Activated CD4-positive, alpha-beta T cell treated with anti-CD3 and anti-CD28 coated beads for 36 hours (primary cell): ENCODE results near the gene UBLCP1. TPM values are rescaled to one million over a fixed set of nuclear protein-coding genes. Genes with fewer than 3 reads are reported as not detected.
A peak's percentile ranks its signal among the peaks of the same experiment; 100 is the strongest.

Source experiments
- ATAC-seq: fragments of 200-7000 bp; cut with Tn5 transposase; one replicate; pipeline ENCODE4 v1.10.0; 2021; ENCODE audit warnings: mild to moderate bottlenecking, moderate library complexity
- CTCF ChIA-PET: fragments of 350-600 bp; sonication (Branson Sonifier 250); formaldehyde crosslinking; loops from one replicate; lab custom pipeline; 2021; ENCODE audit warnings: antibody characterized with exemption; lab: Charles Lee
- POLR2A ChIA-PET: fragments of 350-600 bp; sonication (Branson Sonifier 250); formaldehyde crosslinking; loops from one replicate; lab custom pipeline; 2021; ENCODE audit warnings: antibody characterized with exemption, inconsistent platforms; lab: Charles Lee
- DNase-seq: peaks from one replicate; pipeline ENCODE4 v3.0.0-alpha.2; 2020
- H3K27ac Mint-ChIP-seq: one replicate; pipeline ENCODE4 v1.8.0; 2021; ENCODE audit warnings: mixed read lengths
- H3K27me3 Mint-ChIP-seq: one replicate; pipeline ENCODE4 v1.8.0; 2021; ENCODE audit warnings: mixed read lengths
- H3K36me3 Mint-ChIP-seq: one replicate; pipeline ENCODE4 v1.8.0; 2021; ENCODE audit warnings: low read depth, mixed read lengths
- H3K4me1 Mint-ChIP-seq: one replicate; pipeline ENCODE4 v1.8.0; 2021; ENCODE audit warnings: mixed read lengths
- H3K4me3 Mint-ChIP-seq: one replicate; pipeline ENCODE4 v1.8.0; 2021; ENCODE audit warnings: mild to moderate bottlenecking, moderate library complexity, mixed read lengths
- H3K9me3 Mint-ChIP-seq: one replicate; pipeline ENCODE4 v1.8.0; 2021; ENCODE audit warnings: low read depth, mixed read lengths
- intact Hi-C, 2 experiments: fragments of 100-400 bp; cut with DNase I in 1 of 2; cut with micrococcal nuclease in 1 of 2; formaldehyde crosslinking; loops; one replicate each; pipeline versions ENCODE4 v1.14.2 to v1.15.1; 2022 to 2024; cut with DNase I, micrococcal nuclease
- total RNA-seq, 2 experiments: library from RNA; stranded (reverse); gene quantifications; one replicate each; pipeline ENCODE4 v1.2.3, GENCODE V29; 2021

The UBLCP1 gene
- 10 to 100 TPM; 26.0 to 31.0 TPM for total RNA-seq

GRCh38 chr5:159262859-159263568, at the start of gene UBLCP1:
Gene UBLCP1, plus strand, starts transcription at chr5:159263290. Its CDS starts 5,626 bp downstream, at chr5:159268916.
- ATAC-seq (peak; percentile 92), DNase-seq (peak; percentile 85)
- Mint-ChIP-seq H3K4me3 (peak within 1 kb of the TSS; percentile 89), H3K27me3 (no peaks in the 10 kb centered on the region), H3K36me3 (peaks cover 30% of the 10 kb centered on the region), H3K9me3 (peaks cover 4% of the 10 kb centered on the region), H3K27ac (peak within 1 kb of the TSS; percentile 100), H3K4me1 (peaks cover 49% of the 10 kb centered on the region)
- intact Hi-C loops, result loop anchor here (1.0 to 10.0 kb wide), 13 partner anchors 22 to 1658 kb away; partner anchors contain the start of genes PTTG1 (in 1 of the 2), PWWP2A (in 1 of the 2), RNF145 (in 1 of the 2) and TTC1 (in 1 of the 2)
- ChIA-PET CTCF (interaction anchor here (0.7 to 1.7 kb wide), 8 partner anchors 14 to 345 kb away, joined by 3 to 6 read pairs (median 4); no protein-coding TSS in a partner anchor), POLR2A (interaction anchor here (0.9 kb wide), 1 partner anchor 56 kb away, joined by 3 read pairs; no protein-coding TSS in a partner anchor)

- intact Hi-C loops, result no loop called here
- Mint-ChIP-seq H3K9me3 (no peaks in the 10 kb centered on the region), H3K4me3 (no peak overlapping the region), H3K27ac (no peak overlapping the region), H3K4me1 (peaks cover 41% of the 10 kb centered on the region), H3K36me3 (peaks cover 1% of the 10 kb centered on the region), H3K27me3 (no peaks in the 10 kb centered on the region)
- ChIA-PET CTCF (interaction anchor here (0.8 to 3.9 kb wide), 7 partner anchors 15 to 102 kb away, joined by 3 to 15 read pairs (median 4); no protein-coding TSS in a partner anchor), POLR2A (no interaction called here)
- ATAC-seq (no peak), DNase-seq (no peak)
Observed at GRCh38 chr5:159214486-159215271, 48.4 kb upstream of the UBLCP1 start.

GRCh38 chr5:159215886-159216285, 47.2 kb upstream of the UBLCP1 start:
- H3K9me3 Mint-ChIP-seq, result no peaks in the 10 kb centered on the region
- peaks cover 1% of the 10 kb centered on the region for H3K36me3 Mint-ChIP-seq
- ChIA-PET POLR2A (no interaction called here), CTCF (interaction anchor here (1.0 to 3.9 kb wide), 2 partner anchors 12 to 59 kb away, joined by 3 to 15 read pairs; no protein-coding TSS in a partner anchor)
- H3K4me3 Mint-ChIP-seq, result no peak overlapping the region
- H3K27ac Mint-ChIP-seq, result no peak overlapping the region
- peaks cover 31% of the 10 kb centered on the region for H3K4me1 Mint-ChIP-seq
- H3K27me3 Mint-ChIP-seq, result no peaks in the 10 kb centered on the region
- no peak for DNase-seq
- intact Hi-C loops, result no loop called here
- ATAC-seq, result peak; percentile 55

- H3K4me3 Mint-ChIP-seq, result no peak overlapping the region
Observed at GRCh38 chr5:159216454-159216853, 46.6 kb upstream of the UBLCP1 start.

GRCh38 chr5:159217236-159217635, 45.9 kb upstream of the UBLCP1 start:
- Mint-ChIP-seq H3K27ac (no peak overlapping the region), H3K4me3 (no peak overlapping the region), H3K9me3 (no peaks in the 10 kb centered on the region), H3K4me1 (peaks cover 20% of the 10 kb centered on the region), H3K27me3 (no peaks in the 10 kb centered on the region), H3K36me3 (peaks cover 1% of the 10 kb centered on the region)
- ChIA-PET CTCF (interaction anchor here (1.1 kb wide), 1 partner anchor 24 kb away, joined by 3 read pairs; no protein-coding TSS in a partner anchor), POLR2A (no interaction called here)
- intact Hi-C loops, result no loop called here
- ATAC-seq (no peak), DNase-seq (no peak)

More at GRCh38 chr5:159216454-159216853, 46.6 kb upstream of the UBLCP1 start:
- DNase-seq (no peak), ATAC-seq (peak; percentile 63)
- H3K4me1 Mint-ChIP-seq, result peaks cover 28% of the 10 kb centered on the region
- intact Hi-C loops, result no loop called here
- no peaks in the 10 kb centered on the region for H3K9me3 Mint-ChIP-seq
- H3K27ac Mint-ChIP-seq, result no peak overlapping the region
- CTCF ChIA-PET, result interaction anchor here (0.5 to 3.9 kb wide), 4 partner anchors 11 to 169 kb away, joined by 3 to 15 read pairs (median 3); no protein-coding TSS in a partner anchor
- H3K36me3 Mint-ChIP-seq, result peaks cover 1% of the 10 kb centered on the region
- no peaks in the 10 kb centered on the region for H3K27me3 Mint-ChIP-seq
- POLR2A ChIA-PET, result no interaction called here

GRCh38 chr5:159218595-159219023, 44.5 kb upstream of the UBLCP1 start:
- POLR2A ChIA-PET, result no interaction called here
- Mint-ChIP-seq H3K27me3 (no peaks in the 10 kb centered on the region), H3K4me3 (no peak overlapping the region), H3K36me3 (peaks cover 1% of the 10 kb centered on the region), H3K9me3 (no peaks in the 10 kb centered on the region), H3K4me1 (peaks cover 18% of the 10 kb centered on the region), H3K27ac (no peak overlapping the region)
- ATAC-seq (no peak), DNase-seq (no peak)
- CTCF ChIA-PET, result no interaction called here
- intact Hi-C loops, result no loop called here

GRCh38 chr5:159220206-159220605, 42.9 kb upstream of the UBLCP1 start:
- Mint-ChIP-seq H3K27me3 (no peaks in the 10 kb centered on the region), H3K4me1 (peaks cover 16% of the 10 kb centered on the region), H3K9me3 (no peaks in the 10 kb centered on the region), H3K4me3 (no peak overlapping the region), H3K27ac (no peak overlapping the region), H3K36me3 (peaks cover 1% of the 10 kb centered on the region)
- ATAC-seq (no peak), DNase-seq (no peak)
- intact Hi-C loops, result loop anchor here in 1 of 2 experiments (2.0 kb wide), 1 partner anchor 19 kb away; no protein-coding TSS in a partner anchor
- ChIA-PET POLR2A (interaction anchor here (0.7 to 1.0 kb wide), 2 partner anchors 9 to 12 kb away, joined by 4 to 9 read pairs; no protein-coding TSS in a partner anchor), CTCF (interaction anchor here (0.5 kb wide), 1 partner anchor 631 kb away, joined by 3 read pairs; no protein-coding TSS in a partner anchor)

GRCh38 chr5:159223469-159223868, 39.6 kb upstream of the UBLCP1 start:
- DNase-seq, result no peak
- Mint-ChIP-seq H3K27ac (no peak overlapping the region), H3K36me3 (no peaks in the 10 kb centered on the region), H3K4me3 (no peak overlapping the region), H3K27me3 (no peaks in the 10 kb centered on the region), H3K9me3 (no peaks in the 10 kb centered on the region), H3K4me1 (no peaks in the 10 kb centered on the region)
- POLR2A ChIA-PET, result no interaction called here
- intact Hi-C loops, result no loop called here
- CTCF ChIA-PET, result interaction anchor here (1.0 kb wide), 1 partner anchor 66 kb away, joined by 4 read pairs; no protein-coding TSS in a partner anchor
- no peak for ATAC-seq

GRCh38 chr5:159224471-159224870, 38.6 kb upstream of the UBLCP1 start:
- H3K4me1 Mint-ChIP-seq, result no peaks in the 10 kb centered on the region
- ChIA-PET POLR2A (no interaction called here), CTCF (interaction anchor here (1.0 kb wide), 1 partner anchor 67 kb away, joined by 4 read pairs; no protein-coding TSS in a partner anchor)

GRCh38 chr5:159226451-159226850, 36.6 kb upstream of the UBLCP1 start:
- POLR2A ChIA-PET, result no interaction called here
- DNase-seq (no peak), ATAC-seq (no peak)
- intact Hi-C loops, result no loop called here
- Mint-ChIP-seq H3K27ac (no peak overlapping the region), H3K27me3 (no peaks in the 10 kb centered on the region), H3K36me3 (no peaks in the 10 kb centered on the region), H3K4me3 (no peak overlapping the region), H3K4me1 (no peaks in the 10 kb centered on the region), H3K9me3 (no peaks in the 10 kb centered on the region)
- CTCF ChIA-PET, result no interaction called here

More at GRCh38 chr5:159224471-159224870, 38.6 kb upstream of the UBLCP1 start:
- Mint-ChIP-seq H3K4me3 (no peak overlapping the region), H3K27ac (no peak overlapping the region), H3K9me3 (no peaks in the 10 kb centered on the region), H3K36me3 (no peaks in the 10 kb centered on the region), H3K27me3 (no peaks in the 10 kb centered on the region)
- ATAC-seq (no peak), DNase-seq (no peak)
- intact Hi-C loops, result no loop called here

- Mint-ChIP-seq H3K27me3 (no peaks in the 10 kb centered on the region), H3K9me3 (no peaks in the 10 kb centered on the region), H3K36me3 (no peaks in the 10 kb centered on the region), H3K4me3 (no peak overlapping the region), H3K4me1 (no peaks in the 10 kb centered on the region), H3K27ac (no peak overlapping the region)
- ChIA-PET POLR2A (no interaction called here), CTCF (interaction anchor here (0.5 to 0.8 kb wide), 2 partner anchors 11 to 19 kb away, joined by 3 read pairs; no protein-coding TSS in a partner anchor)
- ATAC-seq (no peak), DNase-seq (no peak)
- intact Hi-C loops, result no loop called here
Observed at GRCh38 chr5:159227452-159227851, 35.6 kb upstream of the UBLCP1 start.
